GM08714 (cell line): ENCODE data around the gene C9orf85.
"Not testable (repeated sequence)": the region's sequence is repeated elsewhere in the genome, so short reads cannot be mapped to it uniquely, and the experiment has no call there.

Experiments used
- H3K4me3 ChIP-seq: fragments of 200-500 bp; sonication (Bioruptor generic); 2 replicates; pipeline ENCODE4 v1.5.1; 2014; ENCODE audit warnings: mild to moderate bottlenecking, low read length, inconsistent platforms
- ZNF274 ChIP-seq: IDR thresholded peaks from 2 replicates; pipeline ENCODE4 v1.6.1; 2012; ENCODE audit warnings: mild to moderate bottlenecking, low read depth, low read length

The C9orf85 gene

DNA sequence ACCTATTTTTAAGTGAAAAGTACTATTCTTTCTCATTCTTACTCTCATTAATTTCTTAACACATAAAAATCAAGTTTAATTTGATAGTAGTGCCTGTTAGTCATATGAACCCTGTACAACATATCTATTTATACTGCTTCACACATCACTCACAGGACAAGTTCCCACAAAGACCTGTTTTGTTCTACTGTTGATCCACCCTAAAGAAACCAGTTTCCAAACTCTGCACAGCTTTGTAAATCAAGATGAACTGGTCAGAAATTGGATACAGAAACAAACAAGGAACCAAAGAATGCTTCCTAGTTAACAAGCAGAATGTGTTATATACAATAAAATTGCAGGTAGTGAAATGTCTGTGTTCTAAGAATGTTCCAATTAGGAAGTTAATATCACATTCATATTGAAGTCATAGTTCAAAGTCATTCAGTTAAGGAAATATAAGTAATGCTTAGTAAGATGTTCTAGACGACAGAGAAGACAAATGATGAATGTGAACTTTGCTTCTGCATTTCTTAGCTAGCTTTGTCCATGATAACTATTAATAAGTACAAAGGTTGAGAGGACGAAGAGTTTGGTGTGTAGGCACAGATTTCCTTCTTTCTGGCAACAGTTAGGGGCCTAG lies 33.4 kb downstream of the C9orf85 start:
- no peak overlapping the region for H3K4me3 ChIP-seq
- TF ChIP-seq ZNF274, result no peak

- not testable (repeated sequence) for H3K4me3 ChIP-seq
These were observed 43.2 kb downstream of the C9orf85 start for GRCh38 chr9:71954652-71955051.

DNA sequence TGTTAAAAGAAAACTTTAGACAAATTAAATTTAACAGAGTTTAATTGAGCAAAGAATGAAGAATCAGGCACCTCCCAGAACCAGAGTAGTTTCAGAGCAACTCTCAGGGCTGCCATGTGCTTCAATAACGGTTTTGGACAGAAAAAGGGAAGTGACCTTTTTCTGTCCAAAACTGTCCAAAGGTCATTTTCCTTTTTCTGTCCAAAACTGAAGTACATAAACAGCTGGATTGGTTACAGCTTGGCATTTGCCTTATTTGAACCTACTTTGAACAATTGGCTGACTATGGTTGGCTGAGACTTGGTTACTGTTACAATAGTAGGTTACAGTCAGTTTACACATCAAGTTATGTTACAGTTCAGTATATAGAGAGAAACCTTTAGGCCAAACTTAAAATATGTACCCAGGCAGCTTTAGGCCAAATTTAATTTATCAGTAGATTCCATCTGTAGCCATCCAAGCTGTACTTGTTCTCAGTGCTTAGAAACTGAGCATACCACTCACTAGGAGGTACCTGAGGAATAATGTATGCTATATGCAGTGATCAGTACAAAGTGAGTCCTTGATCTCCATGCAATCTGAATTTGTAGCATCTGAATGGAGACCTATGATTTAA lies 44.0 kb downstream of the C9orf85 start:
- H3K4me3 ChIP-seq, result no peak overlapping the region
- TF ChIP-seq ZNF274, result no peak

GRCh38 chr9:71962328-71962727 lies 50.9 kb downstream of the C9orf85 start:
- TF ChIP-seq ZNF274, result no peak
- no peak overlapping the region for H3K4me3 ChIP-seq

DNA sequence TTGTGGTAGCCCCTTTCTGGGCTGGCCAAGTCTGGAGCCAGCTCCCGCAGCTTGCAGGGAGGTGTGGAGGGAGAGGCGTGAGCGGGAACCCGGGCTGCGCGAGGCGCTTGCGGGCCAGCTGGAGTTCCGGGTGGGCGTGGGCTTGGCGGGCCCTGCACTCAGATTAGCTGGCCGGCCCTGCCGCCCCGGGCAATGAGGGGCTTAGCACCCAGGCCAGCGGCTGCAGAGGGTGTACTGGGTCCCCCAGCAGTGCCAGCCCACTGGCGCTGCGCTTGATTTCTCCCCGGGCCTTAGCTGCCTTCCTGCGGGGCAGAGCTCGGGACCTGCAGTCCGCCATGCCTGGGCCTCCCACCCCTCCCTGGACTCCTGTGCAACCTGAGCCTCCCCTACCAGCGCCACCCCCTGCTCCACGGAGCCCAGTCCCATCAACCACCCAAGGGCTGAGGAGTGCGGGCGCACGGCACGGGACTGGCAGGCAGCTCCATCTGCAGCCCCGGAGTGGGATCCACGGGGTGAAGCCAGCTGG lies 52.1 kb downstream of the C9orf85 start:
- H3K4me3 ChIP-seq, result not testable (repeated sequence)

DNA sequence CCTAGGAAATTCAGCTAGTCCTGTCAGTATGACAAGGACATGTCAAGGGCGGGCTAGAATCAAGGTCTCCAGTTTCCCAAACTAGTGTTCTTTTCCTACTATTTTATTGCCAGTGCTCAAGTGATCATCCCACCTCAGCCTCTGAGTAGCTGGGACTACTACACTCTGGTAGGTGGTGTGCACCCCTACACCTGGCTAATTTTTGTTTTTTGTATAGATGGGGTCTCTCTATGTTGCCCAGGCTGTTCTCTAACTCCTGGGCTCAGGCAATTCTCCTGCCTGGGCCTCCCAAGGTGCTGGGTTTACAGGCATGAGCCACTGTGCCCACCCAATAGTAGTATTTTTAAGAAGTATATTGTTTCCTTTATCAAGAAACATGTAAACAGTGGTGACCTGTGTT lies 54.0 kb downstream of the C9orf85 start:
- no peak overlapping the region for H3K4me3 ChIP-seq
- TF ChIP-seq ZNF274, result no peak

DNA sequence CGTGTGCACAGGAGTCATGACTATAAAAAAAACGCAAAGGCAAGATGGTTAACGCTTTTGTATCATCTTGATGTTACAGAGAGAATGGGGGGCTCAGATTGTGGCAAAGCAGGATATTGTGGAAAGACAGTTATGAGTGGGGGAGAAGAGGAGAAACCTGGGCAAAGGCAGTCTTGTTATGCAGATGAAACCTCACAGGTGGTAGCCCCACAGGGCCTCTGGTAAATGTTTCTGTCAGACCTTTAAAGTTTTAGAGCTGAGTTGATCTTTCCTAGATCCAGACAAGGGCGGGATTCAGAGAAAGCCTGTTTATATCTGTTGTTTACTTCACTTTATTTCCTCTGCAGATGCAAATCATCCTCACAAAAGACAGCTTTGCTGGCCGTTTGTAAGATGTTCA lies 55.2 kb downstream of the C9orf85 start:
- H3K4me3 ChIP-seq, result no peak overlapping the region
- TF ChIP-seq ZNF274, result no peak

- H3K4me3 ChIP-seq, result no peak overlapping the region
- TF ChIP-seq ZNF274, result no peak
These were observed 57.2 kb downstream of the C9orf85 start for GRCh38 chr9:71968541-71969090.

GRCh38 chr9:71975833-71976232 lies 64.4 kb downstream of the C9orf85 start:
- H3K4me3 ChIP-seq, result no peak overlapping the region
- no peak for TF ChIP-seq ZNF274

- no peak for TF ChIP-seq ZNF274
- H3K4me3 ChIP-seq, result no peak overlapping the region
These were observed 65.6 kb downstream of the C9orf85 start for GRCh38 chr9:71977003-71977402.

- H3K4me3 ChIP-seq, result no peak overlapping the region
- TF ChIP-seq ZNF274, result no peak
These were observed 69.1 kb downstream of the C9orf85 start for GRCh38 chr9:71980266-71981190.

- no peak overlapping the region for H3K4me3 ChIP-seq
- no peak for TF ChIP-seq ZNF274
These were observed 70.5 kb downstream of the C9orf85 start for GRCh38 chr9:71981944-71982343.

DNA sequence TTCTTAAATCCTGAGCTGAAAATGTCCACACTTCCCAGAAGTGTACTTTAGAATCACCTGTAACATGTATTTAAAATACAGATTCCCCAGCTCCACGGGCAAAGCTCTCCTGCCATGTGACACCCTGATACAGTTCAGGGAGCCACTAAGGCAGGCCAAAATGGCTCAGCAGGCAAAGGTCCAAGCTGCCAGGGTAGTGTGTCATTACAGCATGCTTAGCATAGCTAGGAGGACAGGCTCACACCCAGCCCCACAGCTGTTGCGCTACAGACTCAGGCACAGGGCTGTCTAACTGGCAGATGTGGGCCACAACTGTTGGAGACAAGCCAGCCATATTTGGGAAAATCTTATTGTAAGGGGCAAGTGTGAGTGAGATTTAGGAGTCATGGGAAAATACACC lies 73.0 kb downstream of the C9orf85 start:
- TF ChIP-seq ZNF274, result no peak
- no peak overlapping the region for H3K4me3 ChIP-seq

GRCh38 chr9:71984831-71985281 lies 73.4 kb downstream of the C9orf85 start:
- no peak for TF ChIP-seq ZNF274
- no peak overlapping the region for H3K4me3 ChIP-seq
